A673 (cell line): ENCODE data around the gene IQGAP3.

ENCODE experiments used
- EZH2 ChIP-seq: fragments of 200-600 bp; sonication (generic); IDR thresholded peaks from 2 replicates; pipeline ENCODE4 v1.6.1; 2017; ENCODE audit warnings: borderline replicate concordance, low read depth, mild to moderate bottlenecking, mixed read lengths, antibody characterized with exemption, low read length; ENCODE audit not compliant: poor library complexity, severe bottlenecking
- TF ChIP-seq, protein P1 (sequence below): fragments of 300-800, 200-600 bp; sonication (generic); conservative IDR thresholded peaks from 2 replicates; pipeline ENCODE4 v1.5.1; 2017; ENCODE audit warnings: low read depth, mild to moderate bottlenecking, antibody characterized with exemption, low read length, moderate library complexity, mixed read lengths

DNA sequence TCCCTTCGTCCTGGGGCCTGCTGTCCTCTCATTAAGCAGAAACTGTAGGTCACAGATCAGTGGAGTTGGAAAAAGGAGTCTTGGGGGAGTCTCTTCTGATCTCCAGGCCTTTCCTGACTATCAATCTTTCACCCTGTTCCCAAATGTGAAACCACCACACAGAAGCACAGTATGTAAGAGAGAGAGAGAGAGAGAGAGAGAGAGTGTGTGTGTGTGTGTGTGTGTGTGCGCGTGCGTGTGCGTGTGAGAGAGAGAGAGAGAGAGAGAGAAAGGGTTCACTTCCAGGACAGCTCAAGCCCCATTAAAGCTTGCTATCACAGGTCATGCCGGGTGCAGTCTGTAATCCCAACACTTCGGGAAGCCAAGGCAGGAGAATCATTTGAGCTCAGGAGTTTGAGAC is 5.7 kb upstream of the IQGAP3 start:
- TF ChIP-seq EZH2: no peak
- TF ChIP-seq, protein P1, sequence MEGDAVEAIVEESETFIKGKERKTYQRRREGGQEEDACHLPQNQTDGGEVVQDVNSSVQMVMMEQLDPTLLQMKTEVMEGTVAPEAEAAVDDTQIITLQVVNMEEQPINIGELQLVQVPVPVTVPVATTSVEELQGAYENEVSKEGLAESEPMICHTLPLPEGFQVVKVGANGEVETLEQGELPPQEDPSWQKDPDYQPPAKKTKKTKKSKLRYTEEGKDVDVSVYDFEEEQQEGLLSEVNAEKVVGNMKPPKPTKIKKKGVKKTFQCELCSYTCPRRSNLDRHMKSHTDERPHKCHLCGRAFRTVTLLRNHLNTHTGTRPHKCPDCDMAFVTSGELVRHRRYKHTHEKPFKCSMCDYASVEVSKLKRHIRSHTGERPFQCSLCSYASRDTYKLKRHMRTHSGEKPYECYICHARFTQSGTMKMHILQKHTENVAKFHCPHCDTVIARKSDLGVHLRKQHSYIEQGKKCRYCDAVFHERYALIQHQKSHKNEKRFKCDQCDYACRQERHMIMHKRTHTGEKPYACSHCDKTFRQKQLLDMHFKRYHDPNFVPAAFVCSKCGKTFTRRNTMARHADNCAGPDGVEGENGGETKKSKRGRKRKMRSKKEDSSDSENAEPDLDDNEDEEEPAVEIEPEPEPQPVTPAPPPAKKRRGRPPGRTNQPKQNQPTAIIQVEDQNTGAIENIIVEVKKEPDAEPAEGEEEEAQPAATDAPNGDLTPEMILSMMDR: no peak
